BLaER1 treated with 17β-estradiol and CSF1 and Interleukin-3, amounts not matched to agents 10 nM and 100 nM (cell line): ENCODE data around the gene TRIM14.

Experiments used
- H3K27ac ChIP-seq, 11 experiments: shearing (Covaris generic); formaldehyde crosslinking; 2 replicates each; pipeline ENCODE4 v1.8.1; 2022
- H3K27me3 ChIP-seq, 11 experiments: shearing (Covaris generic); formaldehyde crosslinking; 2 replicates each; pipeline ENCODE4 v1.8.1; 2022
- H3K36me3 ChIP-seq, 11 experiments: shearing (Covaris generic); formaldehyde crosslinking; 2 replicates each; pipeline ENCODE4 v1.8.1; 2022
- H3K4me1 ChIP-seq, 10 experiments: shearing (Covaris generic); formaldehyde crosslinking; 2 replicates each; pipeline ENCODE4 v1.8.1; 2022
- H3K4me2 ChIP-seq, 11 experiments: shearing (Covaris generic); formaldehyde crosslinking; 2 replicates each; pipeline ENCODE4 v1.8.1; 2022
- H3K4me3 ChIP-seq, 10 experiments: shearing (Covaris generic); formaldehyde crosslinking; 2 replicates each; pipeline ENCODE4 v1.8.1; 2022
- H3K9ac ChIP-seq, 11 experiments: shearing (Covaris generic); formaldehyde crosslinking; 2 replicates each; pipeline ENCODE4 v1.8.1; 2022
- H3K9me3 ChIP-seq, 11 experiments: shearing (Covaris generic); formaldehyde crosslinking; replicated peaks in 1 of 11; 2 replicates each; pipeline ENCODE4 v1.8.1; 2022
- H4K20me1 ChIP-seq, 11 experiments: shearing (Covaris generic); formaldehyde crosslinking; 2 replicates each; pipeline ENCODE4 v1.8.1; 2022
- Cebpa-rat ChIP-seq, 11 experiments: shearing (Covaris generic); IDR thresholded peaks; 2 replicates each; pipeline ENCODE4 v1.8.1; 2022

The TRIM14 gene

GRCh38 chr9:98144631-98145030 lies 25.6 kb upstream of the TRIM14 start:
- no peaks in the 10 kb centered on the region; a peak in 1 of 22 replicates for H4K20me1 ChIP-seq
- no peak overlapping the region for H3K9ac ChIP-seq
- H3K4me2 ChIP-seq = peak overlapping the region in 4 of 11 experiments; percentile 67 to 90 (median 84); a peak in 5 of 22 replicates
- H3K4me1 ChIP-seq = peaks cover 8 to 37% (median 25%) of the 10 kb centered on the region in 10 experiments
- no peaks in the 10 kb centered on the region for H3K27me3 ChIP-seq
- TF ChIP-seq Cebpa-rat (IDR thresholded peaks at IDR 0.05) = no peak
- no peaks in the 10 kb centered on the region for H3K9me3 ChIP-seq
- H3K36me3 ChIP-seq = no peaks in the 10 kb centered on the region
- no peak overlapping the region for H3K27ac ChIP-seq
- H3K4me3 ChIP-seq = no peak overlapping the region

- no peak overlapping the region for H3K27ac ChIP-seq
- no peaks in the 10 kb centered on the region for H3K36me3 ChIP-seq
- H4K20me1 ChIP-seq = no peaks in the 10 kb centered on the region; a peak in 1 of 22 replicates
- TF ChIP-seq Cebpa-rat (IDR thresholded peaks at IDR 0.05) = no peak
- H3K9me3 ChIP-seq = no peaks in the 10 kb centered on the region
- no peaks in the 10 kb centered on the region for H3K27me3 ChIP-seq
- H3K4me1 ChIP-seq = peaks cover 8 to 37% (median 25%) of the 10 kb centered on the region in 10 experiments
- no peak overlapping the region for H3K4me3 ChIP-seq
- H3K9ac ChIP-seq = no peak overlapping the region
- H3K4me2 ChIP-seq = no peak overlapping the region
Measured at GRCh38 chr9:98144076-98144475, 25.1 kb upstream of the TRIM14 start.

- no peaks in the 10 kb centered on the region for H3K27me3 ChIP-seq
- H3K4me2 ChIP-seq = no peak overlapping the region
- H3K4me3 ChIP-seq = no peak overlapping the region
- H3K4me1 ChIP-seq = peaks cover 8 to 37% (median 25%) of the 10 kb centered on the region in 10 experiments
- H3K9me3 ChIP-seq = no peaks in the 10 kb centered on the region
- H4K20me1 ChIP-seq = no peaks in the 10 kb centered on the region; a peak in 1 of 22 replicates
- no peaks in the 10 kb centered on the region for H3K36me3 ChIP-seq
- H3K9ac ChIP-seq = no peak overlapping the region
- no peak for TF ChIP-seq Cebpa-rat (IDR thresholded peaks at IDR 0.05)
- no peak overlapping the region for H3K27ac ChIP-seq
Measured at GRCh38 chr9:98142925-98143481, 24.0 kb upstream of the TRIM14 start.

- Histone ChIP-seq H3K4me3 (no peak overlapping the region), H3K9ac (no peak overlapping the region), H3K9me3 (no peaks in the 10 kb centered on the region), H3K4me2 (peak overlapping the region in 2 of 11 experiments; percentile 29 to 37; a peak in 4 of 22 replicates), H3K4me1 (peaks cover 8 to 35% (median 25%) of the 10 kb centered on the region in 10 experiments), H3K27ac (no peak overlapping the region), H3K27me3 (no peaks in the 10 kb centered on the region), H4K20me1 (no peaks in the 10 kb centered on the region; a peak in 1 of 22 replicates), H3K36me3 (no peaks in the 10 kb centered on the region)
- no peak for TF ChIP-seq Cebpa-rat (IDR thresholded peaks at IDR 0.05)
Measured at GRCh38 chr9:98142182-98142907, 23.3 kb upstream of the TRIM14 start.

- TF ChIP-seq Cebpa-rat (IDR thresholded peaks at IDR 0.05) = no peak
- Histone ChIP-seq H3K9ac (no peak overlapping the region), H3K27ac (no peak overlapping the region), H3K27me3 (no peaks in the 10 kb centered on the region), H3K4me2 (no peak overlapping the region), H3K4me1 (peaks cover 0 to 17% (median 11%) of the 10 kb centered on the region in 10 experiments; a peak in 16 of 20 replicates), H3K36me3 (no peaks in the 10 kb centered on the region), H3K9me3 (no peaks in the 10 kb centered on the region), H3K4me3 (no peak overlapping the region), H4K20me1 (no peaks in the 10 kb centered on the region; a peak in 1 of 22 replicates)
Measured at GRCh38 chr9:98140503-98140902, 21.5 kb upstream of the TRIM14 start.

GRCh38 chr9:98136489-98136888 lies 17.5 kb upstream of the TRIM14 start:
- Histone ChIP-seq H3K4me1 (peaks cover 0 to 29% (median 19%) of the 10 kb centered on the region in 10 experiments; a peak in 14 of 20 replicates), H3K4me2 (no peak overlapping the region), H3K9me3 (no peaks in the 10 kb centered on the region), H3K27ac (no peak overlapping the region), H4K20me1 (no peaks in the 10 kb centered on the region; a peak in 2 of 22 replicates), H3K4me3 (no peak overlapping the region), H3K36me3 (no peaks in the 10 kb centered on the region; a peak in 1 of 22 replicates), H3K9ac (no peak overlapping the region), H3K27me3 (no peaks in the 10 kb centered on the region)
- TF ChIP-seq Cebpa-rat (IDR thresholded peaks at IDR 0.05) = no peak

- no peak overlapping the region for H3K9ac ChIP-seq
- H3K9me3 ChIP-seq = no peaks in the 10 kb centered on the region
- peaks cover 0 to 34% (median 19%) of the 10 kb centered on the region in 10 experiments; a peak in 14 of 20 replicates for H3K4me1 ChIP-seq
- no peaks in the 10 kb centered on the region; a peak in 2 of 22 replicates for H4K20me1 ChIP-seq
- no peaks in the 10 kb centered on the region for H3K27me3 ChIP-seq
- no peaks in the 10 kb centered on the region; a peak in 1 of 22 replicates for H3K36me3 ChIP-seq
- H3K4me3 ChIP-seq = no peak overlapping the region
- no peak for TF ChIP-seq Cebpa-rat (IDR thresholded peaks at IDR 0.05)
- no peak overlapping the region for H3K27ac ChIP-seq
- no peak overlapping the region for H3K4me2 ChIP-seq
Measured at GRCh38 chr9:98135938-98136337, 16.9 kb upstream of the TRIM14 start.

- Histone ChIP-seq H4K20me1 (no peaks in the 10 kb centered on the region; a peak in 2 of 22 replicates), H3K9me3 (no peaks in the 10 kb centered on the region), H3K27me3 (no peaks in the 10 kb centered on the region), H3K27ac (no peak overlapping the region), H3K36me3 (no peaks in the 10 kb centered on the region; a peak in 1 of 22 replicates), H3K4me3 (no peak overlapping the region), H3K4me1 (peaks cover 0 to 38% (median 22%) of the 10 kb centered on the region in 10 experiments; a peak in 14 of 20 replicates), H3K9ac (no peak overlapping the region), H3K4me2 (no peak overlapping the region)
- no peak for TF ChIP-seq Cebpa-rat (IDR thresholded peaks at IDR 0.05)
Measured at GRCh38 chr9:98135558-98135934, 16.5 kb upstream of the TRIM14 start.

- no peaks in the 10 kb centered on the region; a peak in 1 of 22 replicates for H3K36me3 ChIP-seq
- no peaks in the 10 kb centered on the region; a peak in 1 of 22 replicates for H4K20me1 ChIP-seq
- H3K9me3 ChIP-seq = no peaks in the 10 kb centered on the region
- H3K27ac ChIP-seq = no peak overlapping the region
- H3K4me1 ChIP-seq = peaks cover 0 to 44% (median 28%) of the 10 kb centered on the region in 10 experiments; a peak in 18 of 20 replicates
- H3K4me3 ChIP-seq = no peak overlapping the region
- no peaks in the 10 kb centered on the region for H3K27me3 ChIP-seq
- H3K9ac ChIP-seq = no peak overlapping the region
- TF ChIP-seq Cebpa-rat (IDR thresholded peaks at IDR 0.05) = no peak
- H3K4me2 ChIP-seq = no peak overlapping the region
Measured at GRCh38 chr9:98134702-98135557, 15.9 kb upstream of the TRIM14 start.
